HUDEP-2 (cell line): ENCODE results near the gene C1orf159.
A peak's percentile ranks its signal among the peaks of the same experiment; 100 is the strongest.

Source experiments
- DNase-seq, 76 experiments: peaks; one replicate each; lab custom pipeline; 2025; ENCODE audit not compliant: unreplicated experiment in 76 of 76; lab: John Stamatoyannopoulos, UW

Gene C1orf159

DNA sequence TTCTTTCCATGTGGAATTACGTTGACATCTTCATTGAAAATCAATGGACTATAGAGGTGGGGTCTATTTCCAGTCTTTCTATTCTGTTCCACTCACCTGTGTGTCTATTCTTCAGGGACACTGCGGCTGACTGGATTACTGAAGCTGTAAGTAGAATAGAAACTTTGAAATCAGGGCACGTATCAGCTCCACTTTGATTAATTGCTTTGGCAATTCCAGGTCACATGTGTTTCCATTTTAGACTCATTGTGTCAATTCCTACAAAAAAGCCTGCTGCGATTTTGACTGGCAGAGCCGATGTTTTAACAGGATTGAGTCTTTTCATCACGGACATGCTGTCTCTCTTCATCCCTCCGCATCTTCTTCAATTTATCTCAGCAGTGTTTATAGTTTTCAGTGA is 20.9 kb downstream of the C1orf159 start:
- DNase-seq: no peak

DNA sequence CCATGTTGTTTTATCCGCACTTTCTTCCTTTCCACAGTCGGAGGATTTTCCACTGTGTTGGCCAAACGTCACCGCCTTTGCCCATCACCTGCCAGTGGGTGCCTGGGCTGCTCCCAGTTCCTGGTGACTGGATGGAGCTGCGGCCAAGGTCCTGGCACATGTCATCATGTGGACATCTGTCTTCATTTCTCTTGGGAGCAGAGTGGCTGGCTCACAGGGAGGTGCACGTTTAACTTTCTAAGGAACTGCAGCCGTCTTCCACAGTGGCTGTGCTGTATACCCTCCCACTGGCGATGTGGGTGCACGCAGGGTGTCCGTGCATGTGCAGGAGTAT is 22.3 kb downstream of the C1orf159 start:
- DNase-seq: no peak

- no peak for DNase-seq
Measured at GRCh38 chr1:1092894-1093609, 22.8 kb downstream of the C1orf159 start.

DNA sequence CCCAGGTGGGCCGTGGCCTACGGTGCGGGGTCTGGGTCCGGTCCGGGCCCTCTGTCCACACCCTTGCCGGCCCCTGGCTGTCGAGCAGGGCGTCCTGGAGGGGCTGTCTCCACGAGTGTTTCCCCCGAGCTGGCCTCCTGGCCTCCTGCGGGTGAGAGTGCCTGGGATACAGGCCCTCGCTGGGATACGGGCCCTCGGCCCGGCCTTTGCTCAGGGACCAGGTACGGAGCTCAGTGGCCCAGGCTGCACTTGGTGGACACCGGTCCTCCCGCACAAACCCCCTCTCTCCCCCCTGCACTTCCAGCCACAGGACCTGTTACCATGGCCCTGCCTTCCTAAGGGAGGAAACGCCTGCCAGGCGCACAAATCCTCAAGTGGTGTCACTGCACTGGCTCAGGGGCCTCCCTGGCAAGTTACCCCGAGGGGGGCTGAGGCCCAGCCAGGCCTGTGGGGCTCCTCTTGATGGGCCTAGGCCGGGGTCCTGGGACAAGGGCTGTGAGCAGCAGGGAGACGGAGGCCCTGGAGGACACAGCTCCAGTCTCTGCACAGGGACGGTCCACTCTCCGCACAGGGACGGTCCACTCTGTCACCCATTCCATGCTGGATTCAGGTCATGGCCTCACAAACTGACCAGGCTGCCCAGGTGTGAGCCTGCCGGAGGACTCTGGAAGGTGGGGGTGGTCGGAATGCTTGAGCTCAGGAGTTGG is 23.6 kb downstream of the C1orf159 start:
- DNase-seq: no peak

GRCh38 chr1:1091344-1092148 is 24.3 kb downstream of the C1orf159 start:
- DNase-seq: peak in 16 of 76 experiments; percentile 7 to 36 (median 18)

GRCh38 chr1:1090424-1091343 is 25.2 kb downstream of the C1orf159 start:
- DNase-seq: no peak

DNA sequence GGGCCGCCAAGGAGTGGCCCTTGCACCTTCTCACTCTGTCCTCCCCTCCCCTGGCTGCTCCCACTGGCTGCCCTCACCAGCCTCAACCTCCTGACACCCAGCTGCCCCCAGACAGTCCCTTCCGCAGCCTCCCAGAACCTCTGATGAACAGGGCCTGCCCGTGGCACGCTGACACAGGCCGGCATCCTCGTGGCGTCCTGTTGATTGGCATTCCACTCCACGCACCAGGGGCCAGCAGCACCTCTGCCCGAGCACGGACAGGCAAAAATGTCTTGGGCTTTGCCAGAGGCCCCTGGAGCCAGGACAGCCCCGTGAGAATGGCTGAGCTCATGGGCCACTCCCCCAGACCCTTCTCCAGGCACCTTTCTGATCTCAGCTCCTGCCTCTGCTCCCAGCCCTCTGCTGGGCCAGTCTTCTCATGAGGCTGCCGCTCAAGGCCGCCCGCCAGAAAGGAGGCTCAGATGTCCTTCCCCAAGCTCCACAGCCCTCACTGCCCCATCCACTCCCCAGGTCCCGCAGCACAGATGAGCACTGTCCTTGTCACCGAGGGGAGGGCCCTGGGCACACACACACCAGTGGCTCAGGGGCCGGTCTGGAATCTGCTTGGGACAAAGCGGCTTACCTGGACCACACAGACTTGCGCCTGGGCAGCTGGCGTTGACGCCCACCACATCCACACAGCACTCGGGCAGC is 26.0 kb downstream of the C1orf159 start:
- no peak for DNase-seq

DNA sequence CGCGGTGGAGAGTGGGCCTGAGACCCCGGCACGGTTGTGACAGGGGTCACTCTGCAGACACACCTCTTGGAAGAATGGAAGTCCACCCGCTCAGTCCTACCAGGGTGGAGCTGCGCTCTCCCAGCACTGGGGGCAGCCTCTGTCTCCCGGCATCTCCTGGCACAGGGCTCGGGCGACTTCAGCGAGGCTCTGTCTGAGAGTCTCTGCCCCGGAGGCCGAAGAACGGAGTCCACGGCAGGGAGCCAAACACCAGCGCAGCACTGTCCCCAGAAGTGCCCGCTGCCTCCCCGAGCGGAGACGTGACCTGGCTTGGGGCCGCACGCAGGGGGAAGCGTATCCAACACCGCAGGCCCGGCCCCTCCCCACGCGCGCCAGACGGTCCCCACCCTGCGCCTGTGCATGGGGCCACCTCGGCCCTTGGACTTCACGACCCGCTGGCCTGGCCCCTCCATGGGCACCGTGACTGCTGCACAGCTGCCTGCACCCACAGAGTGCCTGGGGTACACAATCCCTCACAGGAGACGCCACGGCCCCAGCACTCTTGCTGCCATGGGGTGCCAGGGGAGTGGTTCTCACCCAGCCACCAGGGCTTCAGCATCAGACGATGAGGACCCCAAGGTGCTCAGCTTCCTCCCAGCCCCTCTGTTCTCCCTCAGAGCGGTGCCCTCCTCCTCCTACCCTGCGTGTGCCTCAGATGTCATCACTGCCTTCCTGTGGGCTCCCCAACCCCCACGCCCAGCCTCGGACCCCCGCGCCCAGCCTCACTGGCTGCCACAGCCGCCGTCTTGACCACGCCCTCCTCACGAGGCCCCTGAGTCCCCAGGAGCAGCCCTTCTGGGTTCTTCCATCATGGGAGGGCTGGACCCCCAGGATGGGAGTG is 26.8 kb downstream of the C1orf159 start:
- DNase-seq: no peak

- DNase-seq: no peak
Measured at GRCh38 chr1:1088029-1088800, 27.7 kb downstream of the C1orf159 start.

DNA sequence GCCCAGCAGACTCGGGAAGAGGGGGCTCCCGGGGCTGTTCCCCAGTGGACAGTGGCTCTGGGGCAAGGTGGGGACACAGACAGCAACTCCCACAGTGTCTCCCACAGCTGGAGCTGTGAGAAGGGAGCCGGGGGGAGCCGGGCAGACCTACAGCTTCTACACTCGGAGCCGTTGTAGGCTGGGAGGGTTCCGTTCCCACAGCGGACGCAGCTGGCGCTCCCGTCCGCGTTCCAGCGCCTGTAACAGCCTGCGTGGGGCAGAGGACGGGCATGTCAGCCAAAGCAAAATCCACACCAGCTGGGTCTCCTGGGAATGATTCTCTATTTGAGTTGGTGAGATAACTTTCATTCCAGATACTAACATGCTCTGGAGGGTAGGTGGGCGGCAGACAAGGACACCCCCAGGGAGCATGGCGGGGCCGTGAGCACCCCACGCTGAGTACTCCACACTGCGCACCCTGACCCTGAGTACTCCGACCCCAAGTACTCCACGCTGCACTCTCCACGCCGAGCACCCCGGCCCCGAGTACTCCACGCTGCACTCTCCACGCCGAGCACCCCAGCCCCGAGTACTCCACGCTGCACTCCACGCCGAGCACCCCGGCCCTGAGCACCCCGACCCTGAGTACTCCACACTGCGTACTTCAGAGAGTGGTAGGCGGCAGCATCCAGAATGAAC is 28.4 kb downstream of the C1orf159 start:
- no peak for DNase-seq

GRCh38 chr1:1086911-1087341 is 29.0 kb downstream of the C1orf159 start:
- no peak for DNase-seq

DNA sequence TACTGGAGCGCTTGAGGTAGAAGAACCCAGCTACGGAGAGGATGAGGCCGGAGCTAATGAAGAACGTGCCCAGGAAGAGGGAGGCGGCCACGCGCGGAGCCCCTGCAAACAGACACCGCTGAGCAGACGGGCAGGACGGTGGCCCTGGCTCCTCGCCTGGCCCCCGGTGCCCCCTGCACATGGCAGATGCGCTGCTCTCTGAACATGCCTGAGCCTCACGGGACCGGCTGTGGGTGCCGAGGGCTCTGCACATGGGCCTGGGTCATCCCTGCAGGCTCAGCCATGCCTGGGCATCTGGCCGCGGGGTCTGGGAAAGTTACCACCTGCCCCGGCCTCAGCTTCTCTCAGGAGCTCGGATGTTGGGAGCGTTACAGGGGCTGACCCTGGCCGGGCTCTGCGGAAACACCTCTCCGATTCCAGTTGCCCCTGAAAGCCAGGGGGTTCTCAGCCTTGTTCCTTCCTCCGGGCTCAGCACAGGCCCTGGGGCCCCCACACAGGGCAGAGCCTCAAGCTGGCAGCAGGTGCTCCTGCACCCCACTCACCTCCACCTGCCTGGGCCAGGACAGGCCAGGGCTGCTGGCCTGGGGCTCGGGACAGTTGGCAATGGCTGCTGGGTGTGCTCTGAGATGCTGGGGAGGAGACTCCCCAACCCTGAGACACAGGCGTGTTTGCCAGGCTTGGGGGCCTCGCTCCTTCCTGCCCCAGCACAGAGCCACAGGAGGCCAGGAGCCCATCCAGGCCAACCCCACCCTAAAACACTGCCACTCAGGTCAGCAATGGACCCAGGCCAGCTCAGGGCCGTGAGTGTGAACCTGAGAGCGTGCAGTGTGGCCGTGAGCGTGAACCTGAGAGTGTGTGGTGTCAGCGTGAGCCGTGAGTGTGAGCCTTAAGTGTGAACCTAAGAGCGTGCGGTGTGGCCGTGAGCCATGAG is 29.7 kb downstream of the C1orf159 start:
- no peak for DNase-seq

GRCh38 chr1:1085171-1085841 is 30.6 kb downstream of the C1orf159 start:
- no peak for DNase-seq

DNA sequence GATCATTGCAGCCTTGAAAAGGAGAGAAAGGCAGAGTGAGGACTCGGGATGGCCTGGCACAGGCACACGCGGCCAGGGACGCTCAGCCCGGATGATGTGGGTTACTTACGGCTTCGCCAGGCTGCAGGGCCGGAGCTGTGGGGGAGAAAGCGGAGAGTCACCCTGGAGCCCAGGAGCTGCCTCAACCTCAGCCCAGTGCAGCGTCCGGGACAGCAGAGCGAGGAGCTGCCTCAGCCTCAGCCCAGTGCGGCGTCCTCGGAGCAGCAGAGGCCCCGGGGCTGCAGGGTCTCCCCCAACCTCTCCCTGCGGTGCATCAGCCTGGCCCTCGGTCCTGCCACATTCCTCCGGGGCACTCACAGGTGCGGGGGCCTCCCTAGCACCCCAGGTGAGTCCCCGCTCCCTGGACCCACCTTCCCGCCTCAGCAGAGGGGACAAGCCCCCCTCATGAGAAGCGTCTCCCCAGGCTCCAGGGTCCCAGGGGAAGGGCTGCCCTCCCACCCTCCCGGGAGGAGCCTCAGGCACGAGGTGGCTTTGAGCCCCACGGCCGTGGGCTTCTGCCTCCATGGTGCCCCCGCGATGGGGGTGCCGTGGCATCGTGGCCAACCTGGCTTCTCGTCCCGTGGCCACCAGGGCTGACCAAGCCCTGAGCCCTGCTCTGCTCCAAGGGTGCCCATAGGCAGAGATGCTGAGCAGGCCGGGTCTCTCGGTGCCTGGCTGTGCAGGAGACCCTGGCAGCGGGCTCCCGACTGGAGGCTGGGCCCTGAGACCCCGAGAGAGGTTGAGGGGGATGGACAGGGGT is 31.3 kb downstream of the C1orf159 start:
- DNase-seq: no peak
